H1 (cell line): ENCODE measurements around the gene SHMT1. TPM values are rescaled to one million over a fixed set of nuclear protein-coding genes. Genes with fewer than 3 reads are reported as not detected.

ENCODE experiments used
- CTCF ChIA-PET: fragments of 300-600 bp; sonication (Branson Sonifier 250); formaldehyde crosslinking; loops from one replicate; lab custom pipeline; 2021; ENCODE audit not compliant: partially characterized antibody; lab: Charles Lee
- POLR2A ChIA-PET: fragments of 300-600 bp; sonication (Branson Sonifier 250); formaldehyde crosslinking; loops from one replicate; lab custom pipeline; 2021; ENCODE audit warnings: inconsistent platforms; ENCODE audit not compliant: partially characterized antibody; lab: Charles Lee
- DNase-seq, 2 experiments: peaks; one replicate each; pipeline versions ENCODE4 v3.0.0 to v3.0.0-alpha.2; 2010 to 2022; ENCODE audit warnings: low spot score in 2 of 2, low read depth in 1 of 2, mixed read lengths in 1 of 2
- FAIRE-seq: peaks from 2 replicates; lab custom pipeline; 2011; peaks lifted over from hg19 to GRCh38; lab: Jason Lieb, UNC
- H2AFZ ChIP-seq: 2 replicates; pipeline ENCODE4 v1.8.1; 2012; ENCODE audit warnings: low read length, inconsistent platforms
- H2AK5ac ChIP-seq: 2 replicates; pipeline ENCODE4 v1.6.1; 2013; ENCODE audit warnings: low read depth, low read length
- H2BK120ac ChIP-seq: replicated peaks from 2 replicates; pipeline ENCODE3; 2013; ENCODE audit warnings: low read depth, low read length, inconsistent platforms
- H2BK12ac ChIP-seq: 2 replicates; pipeline ENCODE4 v1.6.1; 2013; ENCODE audit warnings: low read depth, low read length
- H2BK15ac ChIP-seq: 2 replicates; pipeline ENCODE4 v1.6.1; 2013; ENCODE audit warnings: low read length
- H2BK20ac ChIP-seq: 2 replicates; pipeline ENCODE4 v1.6.1; 2013; ENCODE audit warnings: low read length
- H2BK5ac ChIP-seq: 2 replicates; pipeline ENCODE4 v1.6.1; 2013; ENCODE audit warnings: low read depth, low read length
- H3K14ac ChIP-seq: 2 replicates; pipeline ENCODE4 v1.6.1; 2013; ENCODE audit warnings: inconsistent platforms; ENCODE audit not compliant: insufficient read length
- H3K18ac ChIP-seq: 2 replicates; pipeline ENCODE4 v1.6.1; 2013; ENCODE audit warnings: low read length; ENCODE audit errors: extremely low read depth
- H3K23ac ChIP-seq: 2 replicates; pipeline ENCODE4 v1.6.1; 2013; ENCODE audit warnings: inconsistent platforms; ENCODE audit not compliant: insufficient read length
- H3K23me2 ChIP-seq: 2 replicates; pipeline ENCODE4 v1.6.1; 2013; ENCODE audit warnings: low read depth, low read length
- H3K27ac ChIP-seq: 2 replicates; pipeline ENCODE4 v1.6.1; 2011; ENCODE audit warnings: low read depth, low read length, inconsistent platforms
- H3K27me3 ChIP-seq, 4 experiments: replicated peaks in 1 of 4; 1 replicate in 1 of 4; 2 replicates in 3 of 4; pipeline versions ENCODE4 v1.6.1 to v1.8.1; 2011 to 2013; ENCODE audit warnings: low read length in 3 of 4, mild to moderate bottlenecking in 3 of 4, inconsistent platforms in 2 of 4, mixed read lengths in 2 of 4, moderate library complexity in 1 of 4; ENCODE audit not compliant: control insufficient read depth in 3 of 4, insufficient read depth in 3 of 4; ENCODE audit errors: extremely low read depth in 1 of 4
- H3K36me3 ChIP-seq, 4 experiments: 2 replicates each; pipeline versions ENCODE4 v1.6.1 to v1.8.1; 2011 to 2013; ENCODE audit warnings: mild to moderate bottlenecking in 4 of 4, low read length in 3 of 4, moderate library complexity in 2 of 4, control low read depth in 1 of 4, inconsistent platforms in 1 of 4; ENCODE audit not compliant: insufficient read depth in 4 of 4, control insufficient read depth in 2 of 4
- H3K4ac ChIP-seq: replicated peaks from 2 replicates; pipeline ENCODE3; 2013; ENCODE audit warnings: low read length, low read depth, mixed read lengths, inconsistent platforms; ENCODE audit not compliant: insufficient read length
- H3K4me1 ChIP-seq, 4 experiments: replicated peaks in 1 of 4; 1 replicate in 1 of 4; 2 replicates in 3 of 4; pipeline versions ENCODE4 v1.6.1 to v1.8.1; 2011 to 2013; ENCODE audit warnings: low read length in 3 of 4, inconsistent platforms in 2 of 4, mixed read lengths in 1 of 4; ENCODE audit not compliant: insufficient read depth in 4 of 4, control insufficient read depth in 3 of 4
- H3K4me2 ChIP-seq, 2 experiments: 2 replicates each; pipeline versions ENCODE4 v1.6.1 to v1.8.1; 2011 to 2013; ENCODE audit warnings: low read depth in 2 of 2, low read length in 2 of 2, control low read depth in 1 of 2, inconsistent platforms in 1 of 2, mild to moderate bottlenecking in 1 of 2; ENCODE audit not compliant: insufficient read depth in 1 of 2
- H3K4me3 ChIP-seq, 4 experiments: fragments of 200-600, 300-600 bp in 1 of 4; sonication (generic), shearing (Covaris generic), sonication (Bioruptor Twin) in 1 of 4; 2 replicates each; pipeline versions ENCODE4 v1.5.1 to v1.8.1; 2011 to 2016; ENCODE audit warnings: low read length in 4 of 4, low read depth in 3 of 4, control low read depth in 2 of 4, inconsistent platforms in 2 of 4, mild to moderate bottlenecking in 2 of 4, mixed read lengths in 1 of 4, moderate library complexity in 1 of 4; ENCODE audit not compliant: insufficient read depth in 2 of 4; ENCODE audit errors: extremely low read depth in 1 of 4
- H3K56ac ChIP-seq: replicated peaks from 2 replicates; pipeline ENCODE3; 2013; ENCODE audit warnings: low read depth, mild to moderate bottlenecking, mixed read lengths, low read length, inconsistent platforms; ENCODE audit not compliant: insufficient read length
- H3K79me1 ChIP-seq: 2 replicates; pipeline ENCODE4 v1.6.1; 2013; ENCODE audit warnings: low read depth, low read length, control low read depth
- H3K79me2 ChIP-seq, 2 experiments: 2 replicates each; pipeline versions ENCODE4 v1.6.1 to v1.8.1; 2012 to 2013; ENCODE audit warnings: low read length in 2 of 2, mild to moderate bottlenecking in 2 of 2, inconsistent platforms in 1 of 2; ENCODE audit not compliant: insufficient read depth in 2 of 2, control insufficient read depth in 1 of 2
- H3K9ac ChIP-seq, 4 experiments: replicated peaks in 1 of 4; 1 replicate in 1 of 4; 2 replicates in 3 of 4; pipeline versions ENCODE4 v1.6.1 to v1.8.1; 2011 to 2013; ENCODE audit warnings: low read depth in 3 of 4, low read length in 3 of 4, control low read depth in 2 of 4, mild to moderate bottlenecking in 2 of 4, moderate library complexity in 2 of 4, inconsistent platforms in 1 of 4; ENCODE audit errors: extremely low read depth in 1 of 4
- H3K9me3 ChIP-seq, 2 experiments: 2 replicates each; pipeline versions ENCODE4 v1.6.1 to v1.8.1; 2012 to 2013; ENCODE audit warnings: mild to moderate bottlenecking in 2 of 2, moderate library complexity in 2 of 2, control low read depth in 1 of 2, inconsistent platforms in 1 of 2, low read depth in 1 of 2, low read length in 1 of 2, mixed read lengths in 1 of 2; ENCODE audit not compliant: insufficient read depth in 2 of 2
- H4K20me1 ChIP-seq, 2 experiments: replicated peaks in 1 of 2; 2 replicates each; pipeline versions ENCODE3 to v1.8.1; 2011 to 2013; ENCODE audit warnings: inconsistent platforms in 2 of 2, low read length in 2 of 2, mild to moderate bottlenecking in 1 of 2; ENCODE audit not compliant: insufficient read depth in 2 of 2, control insufficient read depth in 1 of 2
- H4K5ac ChIP-seq: 2 replicates; pipeline ENCODE4 v1.6.1; 2013; ENCODE audit warnings: low read length, low read depth, mixed read lengths, inconsistent platforms; ENCODE audit not compliant: insufficient read length
- H4K8ac ChIP-seq: 2 replicates; pipeline ENCODE4 v1.8.0; 2013; ENCODE audit warnings: mild to moderate bottlenecking, moderate library complexity, low read length, inconsistent platforms; ENCODE audit not compliant: insufficient read depth; ENCODE audit errors: extremely low read depth
- H4K91ac ChIP-seq: replicated peaks from 2 replicates; pipeline ENCODE3; 2013; ENCODE audit warnings: low read length, mixed read lengths, inconsistent platforms; ENCODE audit not compliant: insufficient read length
- ATF2 ChIP-seq: IDR thresholded peaks from 2 replicates; pipeline ENCODE4 v1.6.1; 2012; ENCODE audit warnings: low read length, inconsistent platforms
- EP300 ChIP-seq, 2 experiments: IDR thresholded peaks; 1 replicate in 1 of 2; 2 replicates in 1 of 2; pipeline ENCODE4 v1.6.1; 2011 to 2012; ENCODE audit warnings: low read depth in 2 of 2, low read length in 2 of 2, mild to moderate bottlenecking in 2 of 2, borderline replicate concordance in 1 of 2, inconsistent platforms in 1 of 2, moderate library complexity in 1 of 2
- JUN ChIP-seq: IDR thresholded peaks from 2 replicates; pipeline ENCODE4 v1.6.1; 2011; ENCODE audit warnings: low read depth, mild to moderate bottlenecking, improper control_type of control experiment, low read length
- KDM1A ChIP-seq: fragments of 200-600, 300-600 bp; sonication (generic); IDR thresholded peaks from 2 replicates; pipeline ENCODE4 v1.7.1; 2016; ENCODE audit warnings: mild to moderate bottlenecking, low read length, borderline replicate concordance
- NANOG ChIP-seq: IDR thresholded peaks from 2 replicates; pipeline ENCODE4 v1.6.1; 2011; ENCODE audit warnings: low read length, low read depth, mild to moderate bottlenecking, inconsistent platforms; ENCODE audit not compliant: insufficient read depth, poor library complexity, severe bottlenecking
- POLR2A ChIP-seq, 2 experiments: IDR thresholded peaks; 1 replicate in 1 of 2; 2 replicates in 1 of 2; pipeline ENCODE4 v1.6.1; 2011; ENCODE audit warnings: low read depth in 2 of 2, low read length in 2 of 2, mild to moderate bottlenecking in 2 of 2; ENCODE audit errors: control extremely low read depth in 1 of 2
- SIX5 ChIP-seq: IDR thresholded peaks from 2 replicates; pipeline ENCODE4 v1.6.1; 2011; ENCODE audit warnings: mild to moderate bottlenecking, low read depth, low read length
- SRF ChIP-seq: IDR thresholded peaks from 2 replicates; pipeline ENCODE4 v1.6.1; 2011; ENCODE audit warnings: mild to moderate bottlenecking, low read depth, low read length, moderate library complexity
- TEAD4 ChIP-seq: IDR thresholded peaks from 2 replicates; pipeline ENCODE4 v1.6.1; 2012; ENCODE audit warnings: low read depth, low read length, inconsistent platforms, mixed read lengths
- WGBS, 2 experiments: shearing (Covaris generic) in 1 of 2; methylation state at CpG; one replicate each; pipeline versions ENCODE4 v1.1.6 to v1.1.7; 2013 to 2015; ENCODE audit warnings: low lambda C conversion rate in 2 of 2, mixed read lengths in 2 of 2, inconsistent platforms in 1 of 2, low coverage in 1 of 2, missing lambda C conversion rate in 1 of 2; ENCODE audit not compliant: insufficient replicate concordance in 2 of 2, insufficient coverage in 1 of 2, insufficient read length in 1 of 2; ENCODE audit errors: extremely low coverage in 1 of 2, missing lambda C conversion rate in 1 of 2; 5-methylcytosine and 5-hydroxymethylcytosine counted together
- polyA plus RNA-seq, 7 experiments: library from polyadenylated mRNA; depleted of rRNA in 3 of 7; stranded (reverse) in 5 of 7; unstranded in 2 of 7; fragments of >200 nt in 5 of 7; fragments of 200-250 nt in 2 of 7; gene quantifications; 1 replicate in 5 of 7; 2 replicates in 1 of 7; 4 replicates in 1 of 7; pipeline versions ENCODE4 v1.2.1 to v1.2.3, GENCODE V29; 2011 to 2013; ENCODE audit warnings: missing spikeins in 2 of 7, mixed read lengths in 2 of 7
- total RNA-seq: library from RNA; stranded (reverse); fragmentation: NEBNext Ultra II Directional; extraction: Animal tissue kit (Norgen Biotek cat#: 25700); gene quantifications from 2 replicates; pipeline ENCODE4 v1.2.1, GENCODE V29; 2021

SHMT1 gene
- total and polyA plus RNA-seq, 2 of the 8 experiments (the other 6 are each of a cell fraction or from before 2014, with no cell fraction given): 30.7 to 39.3 TPM

- peaks cover 0 to 2% (median 0%) of the 10 kb centered on the region in 4 experiments; a peak in 1 of 7 replicates for H3K4me1 ChIP-seq
- no peak overlapping the region for H3K14ac ChIP-seq
- no peaks in the 10 kb centered on the region for H3K27me3 ChIP-seq
- H3K9ac ChIP-seq: peak overlapping the region in 3 of 4 experiments; percentile 42 to 75 (median 48); a peak in 5 of 7 replicates
- H2BK20ac ChIP-seq: no peak overlapping the region
- no peak overlapping the region for H3K4ac ChIP-seq
- H2BK12ac ChIP-seq: no peak overlapping the region
- ChIA-PET POLR2A (interaction anchor here (0.8 to 3.0 kb wide), 10 partner anchors 9 to 178 kb away, joined by 3 to 13 read pairs (median 4); partner anchors contain the start of genes ALKBH5, MIEF2, SMCR8 and TOP3A), CTCF (interaction anchor here (0.8 to 1.9 kb wide), 5 partner anchors 10 to 42 kb away, joined by 3 to 5 read pairs (median 4); no protein-coding TSS in a partner anchor)
- 0 out of 2 replicates have a peak overlapping the region, but pooled peaks have one; percentile 24 for H2AK5ac ChIP-seq
- no peak overlapping the region for H2BK5ac ChIP-seq
- DNase-seq (no peak), FAIRE-seq (no peak)
- H3K79me2 ChIP-seq: peaks cover 4 to 35% of the 10 kb centered on the region in 2 experiments
- H3K27ac ChIP-seq: no peak overlapping the region
- no peak overlapping the region for H3K18ac ChIP-seq
- no peak overlapping the region for H4K91ac ChIP-seq
- H3K9me3 ChIP-seq: no peaks in the 10 kb centered on the region
- H2AFZ ChIP-seq: no peak overlapping the region
- WGBS, 2 experiments: 69 to 100% methylated on average over 2 to 15 of the region's 15 CpGs
- peak overlapping the region; percentile 78 to 79 for H3K4me2 ChIP-seq
- no peak overlapping the region for H2BK120ac ChIP-seq
- H4K20me1 ChIP-seq: peaks cover 0 to 2% of the 10 kb centered on the region in 2 experiments
- peak overlapping the region; percentile 84 to 94 (median 88) for H3K4me3 ChIP-seq
- peaks cover 0 to 9% (median 3%) of the 10 kb centered on the region in 4 experiments; a peak in 3 of 8 replicates for H3K36me3 ChIP-seq
- H4K5ac ChIP-seq: peak overlapping the region; percentile 78
- H2BK15ac ChIP-seq: no peak overlapping the region
- peaks cover 6% of the 10 kb centered on the region for H3K23me2 ChIP-seq
- peak overlapping the region; percentile 68; the same call in 1 of the 2 replicates for H4K8ac ChIP-seq
- no peak overlapping the region for H3K56ac ChIP-seq
- H3K23ac ChIP-seq: no peak overlapping the region
- peaks cover 7% of the 10 kb centered on the region; the same call in 1 of the 2 replicates for H3K79me1 ChIP-seq
- no peak for TF ChIP-seq SRF
- TF ChIP-seq ATF2: no peak
- no peak for TF ChIP-seq POLR2A (IDR thresholded peaks at IDR 0.05; ENCODE audit: control extremely low read depth in 1 of 2, low read depth in 2 of 2, low read length in 2 of 2)
- TF ChIP-seq KDM1A: no peak
- TF ChIP-seq TEAD4: no peak
- no peak for TF ChIP-seq EP300 (IDR thresholded peaks at IDR 0.05; ENCODE audit: borderline replicate concordance in 1 of 2, low read depth in 2 of 2, low read length in 2 of 2)
- no peak for TF ChIP-seq JUN
- no peak for TF ChIP-seq SIX5
- TF ChIP-seq NANOG: no peak
Observed at GRCh38 chr17:18361837-18362697, 1.3 kb downstream of the SHMT1 start.
